Upper lobe of left lung (tissue), 4 donors: ENCODE data around the gene TSPOAP1.

Experiments
- CTCF ChIP-seq, 6 experiments: fragments of 450-650 bp in 4 of 6; fragments of 200-600 bp in 2 of 6; sonication (generic) in 2 of 6; IDR thresholded peaks; one replicate each; pipeline ENCODE4 v1.5.1; 2016 to 2019; ENCODE audit warnings: antibody characterized with exemption in 6 of 6
- EP300 ChIP-seq, 4 donors: sonication (generic); formaldehyde crosslinking; IDR thresholded peaks; one replicate each; pipeline ENCODE4 v1.5.1; 2017; ENCODE audit warnings: antibody characterized with exemption in 4 of 4, control low read depth in 2 of 4
- POLR2A ChIP-seq, 4 donors: fragments of 450-650 bp; IDR thresholded peaks; one replicate each; pipeline ENCODE4 v1.5.1; 2016 to 2017; ENCODE audit warnings: antibody characterized with exemption in 4 of 4, mild to moderate bottlenecking in 2 of 4
- POLR2AphosphoS5 ChIP-seq, 2 donors: sonication (generic); formaldehyde crosslinking; IDR thresholded peaks; one replicate each; pipeline ENCODE4 v1.5.1; 2017; ENCODE audit warnings: antibody characterized with exemption in 2 of 2

GRCh38 chr17:58285422-58285810 lies 43.2 kb downstream of the TSPOAP1 start:
- TF ChIP-seq CTCF (IDR thresholded peaks at IDR 0.05) (no peak), EP300 (IDR thresholded peaks at IDR 0.05) (no peak), POLR2A (IDR thresholded peaks at IDR 0.05) (no peak), POLR2AphosphoS5 (IDR thresholded peaks at IDR 0.05) (no peak)
